Activated CD8-positive, alpha-beta T cell treated with anti-CD3 and anti-CD28 coated beads, Interleukin-2, amount 10 ng/mL, durations not matched to agents 7 days and 5 days (primary cell): Measurements from ENCODE around the gene C3orf22. TPM values are rescaled to one million over a fixed set of nuclear protein-coding genes. Genes with fewer than 3 reads are reported as not detected.
"Not testable (repeated sequence)": the region's sequence is repeated elsewhere in the genome, so short reads cannot be mapped to it uniquely, and the experiment has no call there.

Source experiments
- ATAC-seq: fragments of 150-1000 bp; cut with Tn5 transposase; one replicate; pipeline ENCODE4 v1.10.0; 2021; ENCODE audit warnings: moderate library complexity
- CTCF ChIA-PET: fragments of 350-600 bp; sonication (Branson Sonifier 250); formaldehyde crosslinking; loops from one replicate; lab custom pipeline; 2021; ENCODE audit warnings: antibody characterized with exemption; lab: Charles Lee
- POLR2A ChIA-PET: fragments of 350-600 bp; sonication (Branson Sonifier 250); formaldehyde crosslinking; loops from one replicate; lab custom pipeline; 2021; ENCODE audit warnings: antibody characterized with exemption; lab: Charles Lee
- DNase-seq: peaks from one replicate; pipeline ENCODE4 v3.0.0-alpha.2; 2020
- H3K27ac Mint-ChIP-seq: one replicate; pipeline ENCODE4 v1.8.0; 2021; ENCODE audit warnings: mild to moderate bottlenecking, mixed read lengths
- H3K27me3 Mint-ChIP-seq: one replicate; pipeline ENCODE4 v1.8.0; 2021; ENCODE audit warnings: low read depth, mixed read lengths
- H3K36me3 Mint-ChIP-seq: one replicate; pipeline ENCODE4 v1.8.0; 2021; ENCODE audit warnings: low read depth, mixed read lengths
- H3K4me1 Mint-ChIP-seq: one replicate; pipeline ENCODE4 v1.8.0; 2021; ENCODE audit warnings: low read depth, mixed read lengths
- H3K4me3 Mint-ChIP-seq: one replicate; pipeline ENCODE4 v1.8.0; 2021; ENCODE audit warnings: mild to moderate bottlenecking, mixed read lengths
- H3K9me3 Mint-ChIP-seq: one replicate; pipeline ENCODE4 v1.8.0; 2022; ENCODE audit warnings: mixed read lengths; ENCODE audit not compliant: insufficient read depth
- total RNA-seq, 2 experiments: library from RNA; stranded (reverse); gene quantifications; one replicate each; pipeline ENCODE4 v1.2.3, GENCODE V29; 2021

C3orf22 gene
- total RNA-seq, 2 experiments from 2014 or later = not detected

DNA sequence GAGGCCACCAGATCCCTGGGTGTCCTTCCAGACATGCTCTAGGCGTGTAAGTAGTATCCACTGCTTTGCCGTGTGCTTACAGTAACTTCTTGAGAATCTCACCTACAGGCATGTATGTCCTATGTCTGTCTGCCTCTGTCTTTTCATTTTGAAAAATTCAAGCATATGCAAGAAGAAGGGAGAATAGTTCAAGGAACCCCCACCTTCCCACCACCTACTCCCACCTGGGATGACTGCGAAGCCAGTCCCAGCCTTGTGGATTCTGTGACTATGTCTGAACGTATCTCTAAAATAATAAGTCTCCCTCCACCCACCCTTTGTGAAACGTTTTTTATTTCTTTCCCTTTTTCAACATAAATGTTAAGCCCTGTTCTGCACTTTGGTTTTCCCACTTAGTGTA, 19.8 kb downstream of the C3orf22 start:
- Mint-ChIP-seq H3K4me1 (no peaks in the 10 kb centered on the region), H3K36me3 (no peaks in the 10 kb centered on the region), H3K27me3 (peaks cover 6% of the 10 kb centered on the region), H3K9me3 (no peaks in the 10 kb centered on the region), H3K27ac (no peak overlapping the region), H3K4me3 (no peak overlapping the region)
- ChIA-PET POLR2A (no interaction called here), CTCF (no interaction called here)
- DNase-seq (no peak), ATAC-seq (peak; percentile 23)

DNA sequence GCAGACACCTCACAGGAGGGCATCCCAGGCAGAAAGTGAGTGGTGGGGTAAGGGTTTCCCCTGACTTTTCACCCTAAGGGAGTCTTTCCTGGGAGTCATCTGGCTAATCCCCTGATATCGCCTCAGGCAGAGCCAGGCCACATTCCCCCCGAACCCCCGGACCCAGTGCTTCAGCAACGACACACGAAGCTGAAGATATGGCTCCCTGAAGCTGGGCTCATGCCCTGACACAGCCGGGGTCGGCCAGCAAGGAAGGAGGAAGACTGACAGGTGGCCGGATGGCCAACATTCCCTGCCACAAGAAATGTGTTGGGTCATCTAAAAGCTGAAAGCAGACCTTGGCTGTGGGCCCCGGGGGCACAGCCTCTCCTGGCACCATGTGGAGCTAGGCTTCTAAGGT, 20.4 kb downstream of the C3orf22 start:
- Mint-ChIP-seq H3K36me3 (no peaks in the 10 kb centered on the region), H3K4me1 (no peaks in the 10 kb centered on the region), H3K9me3 (no peaks in the 10 kb centered on the region), H3K27me3 (peaks cover 12% of the 10 kb centered on the region), H3K27ac (no peak overlapping the region), H3K4me3 (no peak overlapping the region)
- ChIA-PET POLR2A (no interaction called here), CTCF (no interaction called here)
- no peak for ATAC-seq
- no peak for DNase-seq

DNA sequence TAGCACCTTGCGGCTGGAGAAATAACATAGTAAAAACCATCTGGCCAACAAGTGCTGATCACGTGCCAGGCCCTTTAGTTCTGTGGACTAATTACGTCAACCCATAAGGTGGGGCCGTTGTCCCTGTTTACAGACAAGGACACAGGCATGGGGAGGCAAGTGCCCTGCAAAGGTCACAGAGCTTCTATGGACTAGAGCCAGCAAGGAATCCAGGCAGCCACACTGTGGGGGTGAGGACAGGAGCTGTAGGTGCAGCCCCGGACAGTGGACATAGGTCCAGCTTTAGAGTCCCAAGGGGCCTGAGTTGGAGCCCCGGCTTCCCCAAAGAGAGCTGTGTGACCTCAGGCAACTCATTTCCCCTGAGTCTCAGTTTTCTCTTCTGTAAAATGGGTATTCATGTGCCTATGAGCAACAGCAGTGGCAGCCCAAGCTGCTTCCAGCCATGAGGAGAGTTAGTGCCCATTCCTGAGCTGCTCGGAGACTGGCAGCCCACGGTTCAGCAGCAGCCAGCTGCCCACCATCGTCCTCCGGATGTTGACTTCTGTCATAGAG, 20.9 kb downstream of the C3orf22 start:
- H3K27ac Mint-ChIP-seq = no peak overlapping the region
- H3K9me3 Mint-ChIP-seq = no peaks in the 10 kb centered on the region
- H3K36me3 Mint-ChIP-seq = no peaks in the 10 kb centered on the region
- H3K4me1 Mint-ChIP-seq = no peaks in the 10 kb centered on the region
- H3K27me3 Mint-ChIP-seq = peaks cover 15% of the 10 kb centered on the region
- CTCF ChIA-PET = interaction anchor here (1.4 kb wide), 1 partner anchor 15 kb away, joined by 4 read pairs; the partner anchor contains the start of gene CHST13
- DNase-seq = no peak
- POLR2A ChIA-PET = no interaction called here
- H3K4me3 Mint-ChIP-seq = no peak overlapping the region
- ATAC-seq = no peak

DNA sequence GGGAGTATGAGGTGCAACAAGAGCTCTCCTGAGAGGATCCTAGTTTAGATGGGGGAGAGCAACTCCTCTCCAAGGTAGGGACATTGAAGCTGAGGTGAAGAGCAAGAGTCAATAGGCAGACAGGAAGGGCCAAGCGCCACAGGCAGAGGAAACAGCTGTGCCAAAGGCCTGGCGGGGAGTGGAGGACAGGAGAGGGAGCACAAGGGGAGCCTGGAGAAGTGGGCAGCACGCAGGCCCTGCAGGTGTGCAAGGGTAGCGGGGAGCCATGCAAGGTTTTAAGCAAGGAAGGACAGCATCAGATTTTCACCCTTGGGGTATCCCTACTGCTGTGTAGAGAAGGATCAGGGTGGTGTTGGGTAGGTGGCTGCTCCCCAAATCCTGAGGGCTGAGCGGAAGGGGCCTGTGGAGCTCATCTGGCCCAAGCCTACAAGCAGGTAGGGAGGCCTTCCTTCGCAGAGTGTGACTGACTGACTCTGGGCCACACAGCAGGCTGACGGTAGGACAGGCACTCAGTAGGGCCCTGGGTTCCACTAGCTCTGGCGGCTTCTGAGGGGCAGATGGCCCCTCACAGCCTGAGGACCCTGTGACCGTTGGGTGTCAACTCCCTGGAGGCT, 21.5 kb downstream of the C3orf22 start:
- DNase-seq = no peak
- CTCF ChIA-PET = interaction anchor here (1.4 kb wide), 1 partner anchor 14 kb away, joined by 4 read pairs; the partner anchor contains the start of gene CHST13
- no peak overlapping the region for H3K4me3 Mint-ChIP-seq
- peaks cover 19% of the 10 kb centered on the region for H3K27me3 Mint-ChIP-seq
- peak; percentile 30 for ATAC-seq
- no peaks in the 10 kb centered on the region for H3K9me3 Mint-ChIP-seq
- no peaks in the 10 kb centered on the region for H3K4me1 Mint-ChIP-seq
- no peaks in the 10 kb centered on the region for H3K36me3 Mint-ChIP-seq
- POLR2A ChIA-PET = no interaction called here
- H3K27ac Mint-ChIP-seq = no peak overlapping the region

DNA sequence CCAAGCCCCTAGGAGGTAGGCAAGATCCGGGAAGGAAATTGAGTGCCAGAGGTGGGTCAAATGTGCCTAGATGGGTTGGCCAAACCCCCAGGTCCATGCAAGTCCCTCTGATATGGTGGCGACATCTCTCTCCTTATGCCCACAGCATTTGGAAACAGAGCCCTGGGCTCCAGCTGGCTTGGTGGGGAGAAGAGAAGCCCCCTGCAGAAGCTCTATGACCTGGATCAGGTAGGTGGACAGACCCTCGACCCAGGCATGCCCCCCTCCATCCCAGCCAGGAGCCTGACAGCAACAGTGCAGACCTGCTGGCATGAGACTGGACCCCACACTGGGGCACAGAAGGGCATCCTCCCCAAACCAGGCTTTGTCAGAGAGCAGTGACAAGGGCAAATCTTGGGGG, 22.6 kb downstream of the C3orf22 start:
- Mint-ChIP-seq H3K36me3 (no peaks in the 10 kb centered on the region), H3K4me1 (no peaks in the 10 kb centered on the region), H3K27me3 (peaks cover 21% of the 10 kb centered on the region), H3K9me3 (no peaks in the 10 kb centered on the region), H3K4me3 (no peak overlapping the region), H3K27ac (no peak overlapping the region)
- CTCF ChIA-PET = no interaction called here
- ATAC-seq (no peak), DNase-seq (no peak)
- POLR2A ChIA-PET = no interaction called here

DNA sequence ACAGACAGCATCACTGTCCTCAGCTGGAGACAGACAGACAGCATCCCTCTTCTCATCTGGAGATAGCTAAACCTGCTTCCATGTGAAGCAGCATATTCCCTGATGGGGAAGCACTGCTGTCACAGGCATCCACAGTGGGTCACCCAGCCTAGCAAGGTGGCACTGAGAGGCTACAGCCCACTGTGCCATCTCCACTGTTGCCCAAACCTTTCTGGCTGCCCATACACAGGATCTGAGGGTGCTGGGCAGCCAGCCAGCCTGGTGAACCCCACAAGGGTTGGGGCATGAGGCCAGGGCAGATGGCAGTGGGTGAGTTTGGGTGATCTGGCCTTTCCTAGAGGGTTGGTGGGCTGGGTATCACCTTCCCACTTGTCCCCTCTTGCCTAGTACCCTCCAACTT, 23.1 kb downstream of the C3orf22 start:
- CTCF ChIA-PET = no interaction called here
- H3K27me3 Mint-ChIP-seq = peaks cover 21% of the 10 kb centered on the region
- POLR2A ChIA-PET = no interaction called here
- no peak overlapping the region for H3K27ac Mint-ChIP-seq
- ATAC-seq (no peak), DNase-seq (no peak)
- H3K36me3 Mint-ChIP-seq = no peaks in the 10 kb centered on the region
- no peaks in the 10 kb centered on the region for H3K9me3 Mint-ChIP-seq
- no peaks in the 10 kb centered on the region for H3K4me1 Mint-ChIP-seq
- H3K4me3 Mint-ChIP-seq = no peak overlapping the region

DNA sequence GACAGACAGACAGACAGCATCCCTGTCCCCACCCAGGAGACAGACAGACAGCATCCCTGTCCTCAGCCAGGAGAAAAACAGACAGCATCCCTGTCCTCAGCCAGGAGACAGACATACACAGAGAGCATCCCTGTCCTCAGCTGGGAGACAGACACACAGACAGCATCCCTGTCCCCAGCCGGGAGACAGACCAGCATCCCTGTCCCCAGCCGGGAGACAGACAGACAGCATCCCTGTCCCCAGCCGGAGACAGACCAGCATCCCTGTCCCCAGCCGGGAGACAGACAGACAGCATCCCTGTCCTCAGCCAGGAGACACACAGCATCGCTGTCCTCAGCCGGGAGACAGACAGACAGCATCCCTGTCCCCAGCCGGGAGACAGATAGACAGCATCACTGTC, 24.0 kb downstream of the C3orf22 start:
- H3K4me1 Mint-ChIP-seq, DNase-seq: not testable (repeated sequence)

DNA sequence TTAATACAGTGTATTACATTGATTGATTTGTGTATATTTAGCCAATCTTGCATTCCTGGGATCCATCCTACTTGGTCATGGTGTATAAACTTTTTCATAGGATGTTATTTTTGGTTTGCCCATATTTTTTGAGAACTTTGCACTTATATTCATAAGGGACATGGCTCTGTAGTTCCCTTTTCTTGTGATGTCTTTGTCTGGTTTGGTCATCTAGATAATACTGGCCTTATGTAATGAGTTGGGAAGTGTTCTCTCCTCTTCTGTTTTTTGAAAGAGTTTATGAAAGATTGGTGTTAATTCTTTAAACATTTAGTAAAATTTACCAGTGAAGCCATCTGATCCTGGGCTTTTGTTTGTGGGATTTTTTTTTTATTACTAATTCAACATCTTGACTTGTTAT, 25.2 kb downstream of the C3orf22 start:
- no peak for DNase-seq
- ChIA-PET POLR2A (no interaction called here), CTCF (interaction anchor here (1.5 kb wide), 1 partner anchor 11 kb away, joined by 7 read pairs; no protein-coding TSS in a partner anchor)
- H3K27ac Mint-ChIP-seq = no peak overlapping the region
- no peaks in the 10 kb centered on the region for H3K9me3 Mint-ChIP-seq
- H3K4me3 Mint-ChIP-seq = no peak overlapping the region
- no peaks in the 10 kb centered on the region for H3K36me3 Mint-ChIP-seq
- no peak for ATAC-seq
- peaks cover 15% of the 10 kb centered on the region for H3K27me3 Mint-ChIP-seq
- peaks cover 3% of the 10 kb centered on the region for H3K4me1 Mint-ChIP-seq

More for the DNA sequence above, 24.0 kb downstream of the C3orf22 start:
- H3K36me3 Mint-ChIP-seq, H3K9me3 Mint-ChIP-seq, CTCF ChIA-PET, ATAC-seq, H3K4me3 Mint-ChIP-seq, H3K27ac Mint-ChIP-seq: not testable (repeated sequence)
- POLR2A ChIA-PET = interaction anchor here (0.7 kb wide), 1 partner anchor 275 kb away, joined by 4 read pairs; no protein-coding TSS in a partner anchor
- H3K27me3 Mint-ChIP-seq = peaks cover 15% of the 10 kb centered on the region

DNA sequence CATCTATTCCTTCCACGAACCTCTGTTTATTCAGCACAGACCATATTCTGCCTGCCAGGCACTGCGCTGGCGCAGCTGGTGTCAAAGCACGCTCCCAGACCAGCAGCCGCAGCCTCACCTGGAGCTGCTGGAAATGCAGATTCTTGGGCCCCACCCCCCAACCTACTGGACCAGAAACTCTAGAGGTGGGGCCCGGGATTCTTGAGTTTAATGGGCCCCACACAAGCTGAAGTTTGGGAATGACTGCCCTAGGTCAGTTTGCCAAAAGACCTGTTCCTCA, 27.7 kb downstream of the C3orf22 start:
- Mint-ChIP-seq H3K4me1 (peaks cover 3% of the 10 kb centered on the region), H3K27me3 (peaks cover 15% of the 10 kb centered on the region), H3K27ac (no peak overlapping the region), H3K4me3 (no peak overlapping the region), H3K36me3 (no peaks in the 10 kb centered on the region), H3K9me3 (no peaks in the 10 kb centered on the region)
- no peak for DNase-seq
- ChIA-PET POLR2A (no interaction called here), CTCF (interaction anchor here (1.9 kb wide), 1 partner anchor 8 kb away, joined by 6 read pairs; no protein-coding TSS in a partner anchor)
- ATAC-seq = no peak

DNA sequence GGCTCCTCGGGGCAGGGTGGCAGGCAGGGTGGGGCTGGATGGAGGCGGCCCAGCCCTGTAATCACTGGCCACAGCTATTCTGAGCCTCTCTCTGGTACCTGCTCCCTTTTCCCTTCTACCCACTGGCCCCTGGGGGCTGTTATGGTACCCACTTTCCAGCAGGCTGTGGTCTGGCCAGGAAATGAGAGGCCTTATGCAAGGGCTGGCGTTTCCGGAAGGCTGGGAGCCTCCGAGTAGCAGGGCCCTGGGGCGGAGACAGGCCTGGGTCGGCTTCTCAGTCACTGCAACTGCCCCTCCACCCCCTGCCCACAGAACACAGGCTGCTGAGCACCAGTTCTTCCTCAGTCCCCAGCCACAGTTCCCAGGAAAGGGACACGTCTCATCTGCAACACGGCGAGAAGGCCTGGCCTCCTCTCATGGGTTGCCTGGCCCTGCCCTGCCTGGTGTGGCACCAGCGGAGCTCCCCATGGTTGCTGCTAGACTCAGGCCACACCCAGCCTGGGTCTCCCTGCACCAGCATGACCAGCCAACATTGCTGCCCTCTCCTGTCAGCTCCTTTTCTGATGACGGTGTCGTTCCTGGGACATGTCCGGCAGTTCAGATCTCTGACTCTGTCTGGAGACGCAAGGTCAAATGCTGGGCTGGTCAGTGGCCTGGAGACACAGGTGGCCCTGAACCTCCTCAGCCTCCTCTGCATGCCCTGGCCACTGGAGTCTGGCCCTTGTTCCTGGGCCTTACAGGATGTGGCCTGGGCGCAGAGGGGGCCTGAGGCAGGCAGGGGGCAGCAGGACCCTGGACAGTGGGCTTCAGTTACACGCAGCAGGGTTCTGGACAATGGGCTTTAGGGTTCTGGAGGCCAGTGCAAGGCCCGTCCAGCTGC, 28.3 kb downstream of the C3orf22 start:
- peaks cover 3% of the 10 kb centered on the region for H3K4me1 Mint-ChIP-seq
- ATAC-seq (peak; percentile 30), DNase-seq (no peak)
- ChIA-PET CTCF (interaction anchor here (1.9 kb wide), 1 partner anchor 8 kb away, joined by 6 read pairs; no protein-coding TSS in a partner anchor), POLR2A (no interaction called here)
- H3K36me3 Mint-ChIP-seq = no peaks in the 10 kb centered on the region
- peaks cover 15% of the 10 kb centered on the region for H3K27me3 Mint-ChIP-seq
- no peak overlapping the region for H3K4me3 Mint-ChIP-seq
- H3K9me3 Mint-ChIP-seq = no peaks in the 10 kb centered on the region
- H3K27ac Mint-ChIP-seq = no peak overlapping the region

DNA sequence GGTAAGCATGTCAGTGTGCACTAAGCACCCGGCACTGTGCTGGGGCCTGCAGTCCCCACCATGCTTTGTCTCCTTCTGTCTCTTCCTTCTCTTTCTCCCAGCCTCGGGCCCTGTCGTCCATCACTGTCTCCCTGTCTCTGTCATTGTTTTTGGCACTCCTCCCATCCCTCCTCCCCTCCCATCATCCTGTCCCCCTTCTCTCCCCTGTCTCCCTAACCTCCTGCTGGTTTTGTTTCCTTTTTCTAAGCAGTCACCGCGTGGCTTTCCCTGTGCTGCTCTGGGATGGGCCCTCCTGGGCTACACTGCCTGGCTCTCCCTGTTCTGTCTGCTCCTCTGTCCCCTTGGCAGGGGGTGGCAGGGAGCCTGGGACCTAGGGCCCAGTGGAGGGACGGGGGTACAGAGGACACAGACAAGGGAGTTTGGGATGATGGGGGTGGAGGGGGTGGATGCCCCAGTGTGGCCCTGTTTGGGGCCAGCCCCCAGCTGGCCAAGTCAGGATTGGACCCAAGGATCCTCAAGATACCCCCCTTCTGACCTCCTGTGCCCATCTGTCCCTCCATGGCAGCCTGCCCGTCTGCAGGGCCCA, 29.1 kb downstream of the C3orf22 start:
- Mint-ChIP-seq H3K36me3 (no peaks in the 10 kb centered on the region), H3K4me1 (peaks cover 3% of the 10 kb centered on the region), H3K27me3 (peaks cover 17% of the 10 kb centered on the region), H3K4me3 (no peak overlapping the region), H3K27ac (peak overlapping the region; percentile 18), H3K9me3 (no peaks in the 10 kb centered on the region)
- CTCF ChIA-PET = no interaction called here
- POLR2A ChIA-PET = no interaction called here
- DNase-seq (no peak), ATAC-seq (no peak)
